ENCODE measurements around the gene RAB3C. TPM values are rescaled to one million over a fixed set of nuclear protein-coding genes. Genes with fewer than 3 reads are reported as not detected.

Gene RAB3C
- total RNA-seq, 2 experiments from 2014 or later: not detected

GRCh38 chr5:58891971-58892343 is 309.1 kb downstream of the RAB3C start:
- Histone ChIP-seq H3K9me3 (ENCODE audit: control insufficient read depth in 1 of 2, insufficient read depth in 1 of 2, low read length in 2 of 2) (no peaks in the 10 kb centered on the region), H3K4me3 (ENCODE audit: low read length) (no peak overlapping the region), H3K4me1 (ENCODE audit: insufficient read depth, low read length) (peaks cover 14% of the 10 kb centered on the region), H3K27me3 (ENCODE audit: control insufficient read depth in 1 of 2, insufficient read depth in 2 of 2, low read length in 2 of 2) (no peaks in the 10 kb centered on the region), H3K27ac (ENCODE audit: low read depth in 1 of 2, low read length in 2 of 2) (no peak overlapping the region), H3K36me3 (ENCODE audit: insufficient read depth, low read length) (no peaks in the 10 kb centered on the region)
- no peak for DNase-seq
- Mint-ChIP-seq H3K4me3 (no peak overlapping the region), H3K27me3 (no peaks in the 10 kb centered on the region), H3K27ac (no peak overlapping the region), H3K36me3 (ENCODE audit: low read depth) (no peaks in the 10 kb centered on the region), H3K9me3 (no peaks in the 10 kb centered on the region), H3K4me1 (ENCODE audit: low read depth) (peaks cover 27% of the 10 kb centered on the region)
- POLR2A ChIA-PET: no interaction called here
- CTCF ChIA-PET: interaction anchor here (0.7 to 1.6 kb wide), 6 partner anchors 9 to 476 kb away, joined by 3 to 10 read pairs (median 4); no protein-coding TSS in a partner anchor
- intact Hi-C loops (cut with DNase I, micrococcal nuclease): loop anchor here (1.0 to 2.0 kb wide), 2 partner anchors 115 to 282 kb away; no protein-coding TSS in a partner anchor
- ATAC-seq (ENCODE audit: poor library complexity): no peak
- TF ChIP-seq, protein P1, sequence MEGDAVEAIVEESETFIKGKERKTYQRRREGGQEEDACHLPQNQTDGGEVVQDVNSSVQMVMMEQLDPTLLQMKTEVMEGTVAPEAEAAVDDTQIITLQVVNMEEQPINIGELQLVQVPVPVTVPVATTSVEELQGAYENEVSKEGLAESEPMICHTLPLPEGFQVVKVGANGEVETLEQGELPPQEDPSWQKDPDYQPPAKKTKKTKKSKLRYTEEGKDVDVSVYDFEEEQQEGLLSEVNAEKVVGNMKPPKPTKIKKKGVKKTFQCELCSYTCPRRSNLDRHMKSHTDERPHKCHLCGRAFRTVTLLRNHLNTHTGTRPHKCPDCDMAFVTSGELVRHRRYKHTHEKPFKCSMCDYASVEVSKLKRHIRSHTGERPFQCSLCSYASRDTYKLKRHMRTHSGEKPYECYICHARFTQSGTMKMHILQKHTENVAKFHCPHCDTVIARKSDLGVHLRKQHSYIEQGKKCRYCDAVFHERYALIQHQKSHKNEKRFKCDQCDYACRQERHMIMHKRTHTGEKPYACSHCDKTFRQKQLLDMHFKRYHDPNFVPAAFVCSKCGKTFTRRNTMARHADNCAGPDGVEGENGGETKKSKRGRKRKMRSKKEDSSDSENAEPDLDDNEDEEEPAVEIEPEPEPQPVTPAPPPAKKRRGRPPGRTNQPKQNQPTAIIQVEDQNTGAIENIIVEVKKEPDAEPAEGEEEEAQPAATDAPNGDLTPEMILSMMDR (IDR thresholded peaks at IDR 0.05): peak; percentile 60

DNA sequence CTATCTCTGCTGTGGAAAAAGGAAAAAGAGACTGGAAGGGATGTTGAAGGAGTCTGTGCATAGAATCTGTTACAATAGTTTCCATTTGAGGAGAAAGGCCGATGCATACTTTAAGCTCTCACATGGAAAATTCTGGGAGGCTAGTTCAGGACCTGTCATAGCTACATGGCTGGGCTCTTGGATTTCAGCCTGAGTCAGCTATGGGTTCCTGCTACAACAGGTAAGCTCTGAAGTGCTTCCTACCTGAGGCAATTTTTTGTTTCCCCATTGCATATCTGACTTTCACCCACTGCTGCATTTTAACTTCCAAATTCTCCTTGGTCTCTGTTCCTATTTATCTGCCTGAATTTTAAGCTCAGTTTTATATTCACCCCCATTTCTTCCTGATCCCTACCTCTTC is 310.7 kb downstream of the RAB3C start:
- intact Hi-C loops (cut with DNase I, micrococcal nuclease): no loop called here
- POLR2A ChIA-PET: no interaction called here

GRCh38 chr5:58898006-58898405 is 315.1 kb downstream of the RAB3C start:
- H3K27ac Mint-ChIP-seq: no peak overlapping the region
- H3K4me3 ChIP-seq (ENCODE audit: low read length): no peak overlapping the region
- H3K4me3 Mint-ChIP-seq: no peak overlapping the region
- intact Hi-C loops (cut with DNase I, micrococcal nuclease): no loop called here
- no peaks in the 10 kb centered on the region for H3K27me3 ChIP-seq (ENCODE audit: control insufficient read depth in 1 of 2, insufficient read depth in 2 of 2, low read length in 2 of 2)
- no peaks in the 10 kb centered on the region for H3K36me3 Mint-ChIP-seq (ENCODE audit: low read depth)
- DNase-seq (no peak), ATAC-seq (ENCODE audit: poor library complexity) (no peak)
- H3K9me3 Mint-ChIP-seq: no peaks in the 10 kb centered on the region
- H3K4me1 ChIP-seq (ENCODE audit: insufficient read depth, low read length): no peaks in the 10 kb centered on the region
- no peaks in the 10 kb centered on the region for H3K9me3 ChIP-seq (ENCODE audit: control insufficient read depth in 1 of 2, insufficient read depth in 1 of 2, low read length in 2 of 2)
- CTCF ChIA-PET: interaction anchor here (1.7 kb wide), 1 partner anchor 11 kb away, joined by 6 read pairs; no protein-coding TSS in a partner anchor
- no peaks in the 10 kb centered on the region for H3K27me3 Mint-ChIP-seq
- TF ChIP-seq, protein P1 (IDR thresholded peaks at IDR 0.05): no peak
- H3K4me1 Mint-ChIP-seq (ENCODE audit: low read depth): no peaks in the 10 kb centered on the region
- H3K36me3 ChIP-seq (ENCODE audit: insufficient read depth, low read length): no peaks in the 10 kb centered on the region
- H3K27ac ChIP-seq (ENCODE audit: low read depth in 1 of 2, low read length in 2 of 2): no peak overlapping the region
- POLR2A ChIA-PET: interaction anchor here (0.6 kb wide), 1 partner anchor 87 kb away, joined by 3 read pairs; no protein-coding TSS in a partner anchor

More for the DNA sequence above, 310.7 kb downstream of the RAB3C start:
- no peaks in the 10 kb centered on the region for H3K27me3 Mint-ChIP-seq
- ATAC-seq (ENCODE audit: poor library complexity) (no peak), DNase-seq (no peak)
- Histone ChIP-seq H3K27ac (ENCODE audit: low read depth in 1 of 2, low read length in 2 of 2) (no peak overlapping the region), H3K4me3 (ENCODE audit: low read length) (no peak overlapping the region), H3K36me3 (ENCODE audit: insufficient read depth, low read length) (no peaks in the 10 kb centered on the region), H3K27me3 (ENCODE audit: control insufficient read depth in 1 of 2, insufficient read depth in 2 of 2, low read length in 2 of 2) (no peaks in the 10 kb centered on the region), H3K9me3 (ENCODE audit: control insufficient read depth in 1 of 2, insufficient read depth in 1 of 2, low read length in 2 of 2) (no peaks in the 10 kb centered on the region), H3K4me1 (ENCODE audit: insufficient read depth, low read length) (peaks cover 5% of the 10 kb centered on the region)
- TF ChIP-seq, protein P1 (IDR thresholded peaks at IDR 0.05): no peak
- no peak overlapping the region for H3K27ac Mint-ChIP-seq
- CTCF ChIA-PET: interaction anchor here (0.7 to 2.5 kb wide), 2 partner anchors 230 to 281 kb away, joined by 3 to 7 read pairs; no protein-coding TSS in a partner anchor
- H3K9me3 Mint-ChIP-seq: no peaks in the 10 kb centered on the region
- no peaks in the 10 kb centered on the region for H3K36me3 Mint-ChIP-seq (ENCODE audit: low read depth)
- H3K4me1 Mint-ChIP-seq (ENCODE audit: low read depth): peaks cover 13% of the 10 kb centered on the region
- no peak overlapping the region for H3K4me3 Mint-ChIP-seq

Data from CD4-positive, alpha-beta T cell (primary cell).